ENCODE measurements around the gene NUP210L.
"Not testable (repeated sequence)": the region's sequence is repeated elsewhere in the genome, so short reads cannot be mapped to it uniquely, and the experiment has no call there.

NUP210L gene

GRCh38 chr1:153990468-153991150 is 164.3 kb downstream of the NUP210L start, which contains the start of gene RPS27:
Gene RPS27 (plus strand): TSS chr1:153990762. CDS start chr1:153990797, 35 bp downstream.
- peak; percentile 81 for DNase-seq

- DNase-seq: no peak
Observed at GRCh38 chr1:153987621-153988020, 167.3 kb downstream of the NUP210L start.

- DNase-seq: no peak
Observed at GRCh38 chr1:153985941-153986761, 168.7 kb downstream of the NUP210L start, which contains the start of gene RAB13. Gene RAB13 (minus strand): TSS chr1:153986339. CDS start chr1:153986236, 103 bp downstream.

GRCh38 chr1:153985341-153985912 is 169.4 kb downstream of the NUP210L start:
- DNase-seq: no peak

GRCh38 chr1:153984123-153984894 is 170.6 kb downstream of the NUP210L start:
- DNase-seq: no peak

- DNase-seq: not testable (repeated sequence)
Observed at GRCh38 chr1:153981735-153982134, 173.1 kb downstream of the NUP210L start.

GRCh38 chr1:153979091-153979490 is 175.8 kb downstream of the NUP210L start:
- not testable (repeated sequence) for DNase-seq

- DNase-seq: no peak
Observed at GRCh38 chr1:153978274-153978909, 176.5 kb downstream of the NUP210L start.

- DNase-seq: peak; percentile 72
Observed at GRCh38 chr1:153977250-153978240, 177.3 kb downstream of the NUP210L start, which contains the start of gene JTB. Gene JTB (minus strand): TSS chr1:153977674. CDS start chr1:153977252, 422 bp downstream.

GRCh38 chr1:153976819-153977249 is 178.0 kb downstream of the NUP210L start:
- DNase-seq: no peak

GRCh38 chr1:153973525-153973924 is 181.3 kb downstream of the NUP210L start:
- DNase-seq: no peak

GRCh38 chr1:153973071-153973470 is 181.8 kb downstream of the NUP210L start:
- no peak for DNase-seq

GRCh38 chr1:153970346-153970745 is 184.5 kb downstream of the NUP210L start:
- DNase-seq: no peak

- no peak for DNase-seq
Observed at GRCh38 chr1:153968972-153969371, 185.9 kb downstream of the NUP210L start.

GRCh38 chr1:153968408-153968807 is 186.5 kb downstream of the NUP210L start:
- DNase-seq: no peak

- no peak for DNase-seq
Observed at GRCh38 chr1:153968000-153968363, 186.9 kb downstream of the NUP210L start.

- DNase-seq: peak; percentile 76
Observed at GRCh38 chr1:153967107-153967999, 187.5 kb downstream of the NUP210L start, which contains the start of gene CREB3L4. Gene CREB3L4 (plus strand): TSS chr1:153967902. CDS start chr1:153968526, 624 bp downstream.

GRCh38 chr1:153963850-153964331 is 191.0 kb downstream of the NUP210L start:
- DNase-seq: no peak

Measured in activated effector memory CD4-positive, alpha-beta T cell treated with Interleukin-2 at 50 U/mL for 16 hours (primary cell).